ENCODE data around the gene ICAM2. TPM values are rescaled to one million over a fixed set of nuclear protein-coding genes. Genes with fewer than 3 reads are reported as not detected.
"Not testable (repeated sequence)": the region's sequence is repeated elsewhere in the genome, so short reads cannot be mapped to it uniquely, and the experiment has no call there.

ICAM2 gene
- total RNA-seq, 1 donor from 2014 or later, result 220 TPM

DNA sequence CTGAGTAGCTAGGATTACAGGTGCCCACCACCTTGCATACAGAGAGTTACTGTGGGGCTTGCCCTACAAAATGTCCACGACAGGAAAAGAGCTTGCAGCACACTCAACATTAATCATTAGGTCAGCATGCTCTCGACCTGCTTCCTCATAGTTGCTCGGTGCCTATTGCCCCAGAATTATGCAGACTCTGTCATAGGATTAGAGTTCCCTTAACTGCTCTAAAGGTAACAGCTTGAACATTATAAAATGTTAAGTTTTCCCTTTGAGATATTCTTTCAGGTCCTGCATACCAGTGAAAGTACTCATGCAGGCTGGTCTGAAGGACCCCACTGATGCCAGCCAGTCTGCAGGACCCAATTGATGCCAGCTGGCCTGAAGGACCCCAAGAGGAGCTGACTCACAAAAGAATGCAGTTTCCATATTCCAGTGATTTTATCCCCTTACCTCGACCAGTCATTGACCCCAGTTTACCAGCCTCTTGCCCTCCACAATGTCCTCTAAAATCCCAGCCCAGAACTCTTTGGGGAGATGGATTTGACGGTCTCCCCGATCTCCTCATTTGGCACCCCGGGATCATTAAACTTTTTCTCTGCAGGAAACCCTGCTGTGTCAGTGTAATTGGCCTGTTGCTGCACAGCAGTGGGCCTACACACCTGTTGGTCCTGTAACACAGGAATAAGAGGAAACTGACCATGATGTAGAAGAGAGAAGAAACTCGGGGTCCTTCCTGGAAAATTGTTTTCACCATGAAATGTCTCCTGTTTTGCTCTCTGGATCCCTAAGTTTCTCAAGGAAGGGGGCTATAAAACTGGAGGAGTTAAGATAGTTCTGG lies 10.6 kb downstream of the ICAM2 start:
- DNase-seq (ENCODE audit: low read depth in 2 of 2), result peak in 1 of 2 donors; percentile 60

- DNase-seq (ENCODE audit: low read depth in 2 of 2), result peak; percentile 49 to 65
These were observed 11.6 kb downstream of the ICAM2 start for GRCh38 chr17:64008830-64009229.

- DNase-seq (ENCODE audit: low read depth in 2 of 2), result no peak
These were observed 12.1 kb downstream of the ICAM2 start for GRCh38 chr17:64008346-64008745.

DNA sequence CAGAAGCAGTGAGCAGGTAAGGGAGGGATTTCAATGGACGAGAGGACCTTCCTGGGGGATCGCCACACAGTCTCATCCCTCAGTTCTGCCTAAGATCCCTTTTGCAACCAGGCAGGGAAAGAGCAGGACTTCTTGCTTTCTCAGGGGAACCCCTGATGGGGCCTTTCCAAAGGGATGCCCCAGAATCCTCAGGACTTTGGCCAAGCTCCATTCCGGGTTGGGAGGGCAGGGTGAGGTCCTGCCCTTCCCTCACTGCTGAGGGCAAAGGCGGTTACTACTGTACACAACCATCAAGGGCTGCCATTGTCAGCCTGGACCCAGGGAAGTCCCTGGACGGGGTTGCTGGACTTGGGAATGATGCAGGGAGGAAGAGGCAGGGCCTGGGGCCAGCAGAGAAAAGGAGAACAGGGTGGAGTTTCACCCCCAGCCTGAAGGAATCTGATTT lies 12.6 kb downstream of the ICAM2 start:
- peak in 1 of 2 donors; percentile 75 for DNase-seq (ENCODE audit: low read depth in 2 of 2)

GRCh38 chr17:64007089-64007837 lies 13.2 kb downstream of the ICAM2 start:
- not testable (repeated sequence) for DNase-seq (ENCODE audit: low read depth in 2 of 2)

GRCh38 chr17:64006361-64007088 lies 13.9 kb downstream of the ICAM2 start:
- peak; percentile 76 to 98 for DNase-seq (ENCODE audit: low read depth in 2 of 2)

DNA sequence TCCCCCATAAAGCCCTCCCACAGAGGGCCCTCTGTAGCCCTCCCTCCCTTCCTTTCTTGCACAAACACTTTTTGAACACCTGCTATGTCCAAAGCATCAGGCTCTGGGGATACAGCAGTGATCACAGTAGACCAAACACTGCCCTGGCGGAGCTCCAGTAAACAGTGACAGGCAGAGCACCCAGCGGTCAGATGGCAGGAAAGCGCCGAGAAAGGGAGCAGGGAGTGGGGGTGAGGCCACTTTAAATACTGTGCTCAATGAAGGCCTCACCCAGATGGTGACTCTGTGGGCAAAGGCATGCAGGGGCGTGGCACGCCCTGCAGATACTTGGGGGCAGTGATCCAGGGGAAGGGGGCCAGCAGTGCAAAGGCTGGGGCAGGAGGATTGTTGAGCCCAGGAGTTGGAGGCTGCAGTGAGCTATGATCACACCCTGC lies 14.7 kb downstream of the ICAM2 start:
- peak in 1 of 2 donors; percentile 64 for DNase-seq (ENCODE audit: low read depth in 2 of 2)

DNA sequence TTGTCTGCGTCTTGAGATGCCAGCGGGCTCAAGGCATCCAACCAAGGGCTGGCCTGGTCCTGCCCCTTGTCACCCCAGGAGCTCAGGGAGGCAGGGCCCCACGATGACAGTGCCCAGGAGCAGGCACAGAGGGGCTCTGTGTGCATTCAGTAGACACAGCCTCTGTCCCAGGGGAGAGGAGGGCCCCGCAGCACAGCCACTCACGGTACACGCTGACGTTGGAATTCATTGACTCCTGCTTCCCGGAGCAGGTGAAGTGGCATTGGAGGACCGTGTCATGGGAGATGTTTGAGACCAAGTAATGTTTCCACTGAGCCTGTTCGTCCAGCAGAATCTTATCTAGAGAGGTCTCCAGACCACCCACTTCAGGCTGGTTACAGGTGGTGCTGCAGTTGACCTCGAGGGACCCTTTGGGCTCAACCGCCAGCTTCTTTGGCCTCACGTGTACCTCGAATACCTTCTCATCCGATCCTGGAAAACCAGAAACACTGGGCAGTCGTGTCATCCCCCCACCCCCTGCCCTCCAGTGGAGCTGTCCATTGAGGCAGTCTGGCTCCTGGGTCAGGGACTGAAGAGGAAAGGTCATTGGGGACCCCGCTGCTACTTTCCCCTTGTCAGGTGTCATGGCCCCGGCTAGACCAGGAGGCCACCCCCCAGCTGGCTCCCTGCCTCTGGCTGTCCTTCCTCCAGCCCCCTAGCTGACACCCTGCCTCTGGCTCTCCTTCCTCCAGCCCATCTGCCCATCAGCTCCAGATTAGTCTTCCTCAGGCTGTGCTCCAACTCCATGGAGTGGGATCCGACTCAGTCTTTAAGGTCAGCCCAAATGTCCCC lies 15.3 kb downstream of the ICAM2 start:
- DNase-seq (ENCODE audit: low read depth in 2 of 2), result no peak

DNA sequence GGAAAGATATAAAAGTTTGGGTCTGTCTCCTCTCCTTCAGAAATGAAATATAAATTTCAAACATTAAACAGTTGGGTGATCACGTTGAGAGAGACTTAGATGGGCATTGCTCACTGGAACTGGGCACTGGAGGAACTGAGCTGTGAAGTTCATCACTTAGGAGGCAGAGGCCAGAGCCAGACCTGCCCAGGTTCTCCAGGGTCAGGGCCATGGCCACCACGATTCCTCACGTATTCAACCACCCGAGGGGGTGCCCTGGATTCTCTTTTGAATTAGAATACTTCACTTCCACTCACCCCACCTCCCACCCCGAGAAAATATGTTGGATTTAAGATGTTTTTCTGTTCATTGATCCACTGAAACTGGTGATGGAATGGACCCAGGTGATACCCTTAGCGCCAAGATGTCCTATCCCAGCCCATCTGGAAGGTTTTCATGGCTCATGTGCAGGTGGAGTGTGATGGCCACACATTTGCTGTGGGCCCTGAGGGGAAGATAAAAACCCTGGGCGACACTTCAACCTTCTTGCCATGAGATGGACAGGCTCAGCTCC lies 16.1 kb downstream of the ICAM2 start:
- no peak for DNase-seq (ENCODE audit: low read depth in 2 of 2)

GRCh38 chr17:64003526-64004121 lies 16.8 kb downstream of the ICAM2 start:
- no peak for DNase-seq (ENCODE audit: low read depth in 2 of 2)

GRCh38 chr17:64002658-64003525 lies 17.5 kb downstream of the ICAM2 start:
- DNase-seq (ENCODE audit: low read depth in 2 of 2), result no peak

DNA sequence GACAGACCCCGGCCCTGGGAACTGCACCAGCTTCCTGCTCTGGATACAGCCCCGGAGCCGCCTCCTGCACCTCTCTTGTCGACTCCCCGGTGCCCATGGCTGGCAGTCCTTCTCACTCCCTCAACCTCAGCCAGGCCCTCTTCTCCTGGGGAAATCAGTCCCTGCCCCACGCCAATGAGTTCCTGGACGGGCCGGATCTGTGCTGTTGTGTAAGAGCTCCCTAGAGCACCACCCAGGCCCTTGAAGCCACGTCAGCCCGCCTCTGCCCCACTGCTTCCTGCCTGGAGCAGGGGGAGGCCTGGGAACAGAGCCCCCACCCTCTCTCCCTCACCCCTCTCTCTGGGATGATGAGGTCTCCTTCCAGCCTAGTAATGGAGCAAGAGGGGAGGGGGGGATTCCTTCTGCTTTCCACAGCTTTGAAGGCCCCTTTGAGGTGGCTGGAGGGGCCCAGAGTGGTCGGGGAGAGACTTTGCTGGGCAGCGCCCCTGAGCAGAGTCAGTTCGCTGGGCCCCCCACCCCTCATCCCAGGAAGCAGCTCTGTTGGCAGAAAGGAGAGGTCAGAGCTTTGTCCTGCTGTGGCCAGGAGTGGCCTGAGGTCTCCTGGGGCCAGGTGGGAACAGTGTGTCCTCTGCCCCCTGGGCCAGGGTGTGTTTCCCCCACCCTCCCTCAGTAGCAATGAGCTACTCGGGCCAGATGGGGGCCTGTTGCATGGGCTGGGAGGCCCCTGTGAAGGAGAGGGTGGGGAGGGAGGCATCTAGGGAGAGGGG lies 18.5 kb downstream of the ICAM2 start:
- DNase-seq (ENCODE audit: low read depth in 2 of 2), result peak in 1 of 2 donors; percentile 66

- DNase-seq (ENCODE audit: low read depth in 2 of 2), result no peak
These were observed 19.3 kb downstream of the ICAM2 start for GRCh38 chr17:64001091-64001579.

- no peak for DNase-seq (ENCODE audit: low read depth in 2 of 2)
These were observed 20.5 kb downstream of the ICAM2 start for GRCh38 chr17:63999680-64000531.

DNA sequence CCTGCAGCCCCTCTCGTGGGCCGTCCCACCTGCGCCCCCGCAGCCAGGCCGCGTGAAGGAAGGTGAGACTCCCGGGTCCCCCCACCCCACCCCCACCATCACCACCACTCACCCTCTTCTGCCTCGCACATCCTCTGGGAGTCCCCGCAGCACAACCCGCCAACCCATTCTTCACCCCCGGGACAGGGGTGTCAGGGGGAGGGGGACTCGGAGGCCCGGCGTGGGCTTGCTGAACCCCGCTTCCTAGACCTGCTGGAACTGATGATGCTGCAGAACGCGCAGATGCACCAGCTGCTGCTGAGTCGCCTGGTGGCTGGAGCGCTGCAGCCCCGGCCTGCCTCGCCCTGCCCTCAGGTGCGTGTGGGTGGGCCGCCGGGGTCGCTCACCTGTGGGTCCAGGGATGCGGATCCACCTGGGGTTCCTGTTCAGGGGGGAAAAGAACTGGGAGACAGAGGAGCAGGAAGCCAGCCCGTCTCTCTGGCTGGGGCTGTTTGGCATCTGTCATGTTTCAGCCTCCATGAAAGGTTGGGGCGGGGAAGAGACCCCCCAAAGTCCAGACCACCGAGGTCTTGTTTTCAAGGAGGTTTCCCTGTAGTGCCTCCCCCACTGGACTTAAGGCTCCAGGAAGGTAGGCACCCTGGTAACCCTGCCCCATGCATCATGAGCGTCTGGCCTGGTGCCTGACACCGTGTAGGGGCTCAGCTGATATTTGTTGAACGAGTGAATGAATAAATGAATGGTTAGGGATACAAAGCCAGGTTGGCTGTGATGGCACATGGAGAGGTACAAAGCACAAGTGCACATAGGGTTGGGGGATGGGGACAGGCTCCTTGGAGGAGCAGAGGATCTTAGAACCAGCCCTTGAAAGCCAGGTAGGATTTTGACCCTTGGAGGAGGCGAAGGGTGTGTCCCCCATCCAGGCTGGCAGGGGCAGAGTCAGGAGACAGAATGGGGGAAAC lies 21.4 kb downstream of the ICAM2 start:
- no peak for DNase-seq (ENCODE audit: low read depth in 2 of 2)

DNA sequence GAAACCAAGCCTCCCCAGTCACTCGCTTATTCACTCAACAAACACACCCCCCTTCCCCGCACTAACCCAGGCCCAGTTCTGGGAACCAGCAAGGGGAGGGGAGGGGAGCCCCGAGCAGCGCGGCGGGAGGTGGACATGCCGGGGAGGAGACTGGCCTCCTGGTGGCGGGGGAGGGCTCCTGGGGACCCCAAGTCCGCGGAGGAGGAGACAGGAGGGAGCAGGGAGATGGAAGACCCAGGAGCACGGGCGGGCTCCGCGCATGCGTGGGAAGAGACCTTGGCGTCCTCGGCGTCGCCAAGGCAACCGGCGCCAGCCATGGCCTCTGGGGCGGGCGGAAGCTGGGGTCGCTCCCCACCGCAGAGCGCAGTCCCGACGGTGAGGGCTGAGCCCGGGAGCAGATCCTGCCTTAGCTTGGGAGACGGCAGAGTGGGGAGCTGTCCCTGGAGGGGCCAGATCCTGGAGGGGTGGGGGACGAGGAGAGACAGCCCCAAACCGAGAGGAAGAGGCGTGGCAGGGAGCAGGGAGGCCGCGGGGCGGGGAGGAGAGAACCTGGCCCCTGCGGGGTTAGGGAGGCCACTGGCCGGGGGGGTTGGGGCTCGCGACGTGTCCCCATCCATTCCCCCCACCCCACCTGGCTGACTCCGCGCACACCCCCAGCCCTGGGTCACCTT lies 22.2 kb downstream of the ICAM2 start, which contains the start of gene PRR29:
Gene PRR29, plus strand, starts transcription at position 302 of the 671 bp plus-strand sequence. Its CDS starts 14 bp downstream, at position 316.
- peak in 1 of 2 donors; percentile 58 for DNase-seq (ENCODE audit: low read depth in 2 of 2)

Data from dermis microvascular lymphatic vessel endothelial cell (primary cell).